Activated naive CD4-positive, alpha-beta T cell (primary cell): ENCODE measurements around the gene ZEB2.

Experiments
- DNase-seq, 4 experiments: peaks; one replicate each; lab custom pipeline; 2025; lab: John Stamatoyannopoulos, UW

Gene ZEB2

GRCh38 chr2:144528108-144528507 is 8.2 kb upstream of the ZEB2 start:
- no peak for DNase-seq

- DNase-seq = no peak
Observed at GRCh38 chr2:144526831-144527230, 6.9 kb upstream of the ZEB2 start.

GRCh38 chr2:144524118-144525009 is 4.4 kb upstream of the ZEB2 start:
- DNase-seq = no peak

- no peak for DNase-seq
Observed at GRCh38 chr2:144523596-144524117, 3.7 kb upstream of the ZEB2 start.

GRCh38 chr2:144522897-144523595 is 3.1 kb upstream of the ZEB2 start:
- DNase-seq = no peak

DNA sequence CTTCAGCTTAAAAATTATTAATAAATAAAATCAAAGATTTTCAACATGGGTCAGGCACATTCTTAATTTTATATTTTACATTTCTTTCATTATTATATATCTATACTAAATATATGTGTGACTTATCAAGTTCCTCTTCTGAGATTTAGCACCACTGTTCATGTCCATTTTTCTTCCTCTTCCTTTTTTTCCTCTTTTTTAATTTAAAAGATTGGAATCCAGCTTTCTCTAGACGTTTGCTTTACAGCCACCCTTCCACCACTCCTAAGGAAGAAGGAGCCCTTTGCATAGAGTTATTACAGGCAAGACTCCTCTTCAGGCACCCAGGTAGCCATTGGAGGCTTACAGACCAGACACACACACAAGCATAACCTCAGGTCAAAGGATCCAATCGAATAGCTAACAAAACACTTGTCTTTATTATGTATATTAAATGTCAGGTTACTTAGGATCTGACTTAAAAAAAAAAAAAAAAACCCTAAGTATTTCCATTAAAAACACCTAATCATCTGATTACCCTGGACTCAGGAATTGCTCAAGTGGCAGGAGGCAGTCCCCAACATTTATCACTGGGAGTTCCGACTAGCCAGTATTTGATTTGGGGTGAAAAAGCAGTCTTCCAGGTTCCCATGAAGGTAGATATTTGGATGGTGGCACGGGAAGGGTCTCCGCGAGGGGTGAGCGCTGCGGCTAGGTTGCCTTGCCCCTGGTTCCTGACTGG is 2.4 kb upstream of the ZEB2 start:
- no peak for DNase-seq

DNA sequence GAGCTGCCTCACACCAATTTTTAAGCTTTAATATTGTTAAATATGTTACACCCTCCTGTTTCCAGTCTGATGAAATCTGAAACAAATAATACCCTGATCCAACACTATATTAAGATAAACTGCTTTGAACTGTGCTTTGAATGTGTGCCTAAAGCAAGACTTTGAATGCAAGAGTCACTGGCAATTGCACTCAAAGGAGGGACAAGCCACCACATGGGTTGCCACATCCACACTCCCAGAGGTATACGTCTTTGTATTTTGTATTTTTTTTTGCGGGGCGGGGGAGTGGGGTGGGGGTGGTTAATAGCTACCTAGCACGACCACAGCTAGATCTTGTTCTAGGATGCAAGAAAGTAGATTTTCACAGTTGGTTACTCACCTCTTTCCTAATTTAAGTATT is 1.8 kb upstream of the ZEB2 start:
- DNase-seq = no peak

DNA sequence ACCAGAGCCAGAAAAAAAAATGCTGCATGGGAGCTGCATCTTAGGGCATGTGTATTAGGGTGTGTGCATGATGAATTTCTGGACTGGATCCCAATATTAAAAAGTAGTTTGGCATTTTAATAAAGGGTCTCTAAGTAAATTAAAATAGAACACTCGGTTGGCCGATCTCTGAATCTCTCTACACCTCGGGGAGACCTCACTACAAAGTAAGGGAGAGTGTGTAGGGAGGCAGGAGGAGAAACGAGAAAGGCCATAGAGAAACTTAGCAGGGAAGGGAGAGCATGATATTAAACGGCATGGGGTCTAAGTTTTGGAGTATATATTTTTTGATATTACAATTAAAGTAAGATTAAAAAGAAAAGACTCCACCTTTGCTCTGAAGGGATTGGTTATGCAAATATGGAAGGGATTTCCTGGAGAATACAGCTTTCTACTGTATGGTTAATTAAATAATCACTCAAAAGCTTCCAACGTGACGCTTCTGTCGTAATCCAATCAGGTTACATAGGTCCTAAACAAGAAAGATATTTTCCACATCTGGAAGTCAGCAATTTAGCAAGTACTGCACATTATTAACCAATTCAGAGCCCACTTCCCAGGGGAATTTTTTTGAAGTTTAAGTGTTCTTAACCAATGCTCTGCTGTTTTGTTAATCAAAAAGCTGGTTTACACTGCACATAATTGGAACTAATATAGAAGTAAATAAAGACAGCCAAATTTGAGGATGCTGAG is 1.0 kb upstream of the ZEB2 start:
- DNase-seq = no peak

GRCh38 chr2:144519597-144519933 is 354 bp downstream of the ZEB2 start:
- no peak for DNase-seq

DNA sequence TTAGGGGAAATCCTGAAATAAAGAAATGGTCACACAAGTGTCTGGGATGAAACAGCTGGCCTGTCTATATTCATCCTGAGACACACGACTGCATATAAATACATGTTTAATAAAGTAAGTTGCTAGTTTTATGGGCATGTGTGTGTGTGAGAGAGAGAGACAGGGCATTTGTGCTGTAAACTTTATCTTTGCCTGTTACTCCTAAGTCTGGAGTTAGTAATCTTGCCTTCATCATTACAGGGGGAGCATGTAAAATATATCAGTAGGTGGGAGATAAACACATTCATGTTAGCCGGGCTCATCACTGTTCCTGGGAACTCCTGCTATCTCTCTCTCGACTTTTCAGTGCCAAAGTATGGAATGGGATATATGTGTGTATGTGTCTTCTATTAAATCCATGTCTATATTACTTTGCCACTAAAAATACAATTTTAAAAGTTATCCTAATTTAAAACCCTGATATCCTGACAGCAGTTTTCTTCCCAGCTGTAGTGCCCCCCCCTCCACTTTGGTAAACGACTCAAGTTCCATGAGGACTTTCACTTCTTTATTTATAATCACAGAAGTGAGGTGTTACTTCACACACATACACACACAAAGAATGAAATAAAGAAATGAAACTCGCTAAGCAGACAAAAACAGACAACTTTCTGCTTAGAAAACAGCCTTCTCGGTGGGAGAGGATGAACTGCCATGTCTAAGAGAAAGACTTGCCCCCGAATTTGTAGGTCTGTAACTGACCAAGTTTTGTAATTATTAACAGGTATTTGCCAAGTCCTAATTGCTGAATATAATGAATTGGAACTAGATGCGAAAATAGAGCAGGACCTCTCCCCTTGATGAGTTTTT is 947 bp downstream of the ZEB2 start:
- no peak for DNase-seq

GRCh38 chr2:144517866-144518747 is 1.8 kb downstream of the ZEB2 start:
- no peak for DNase-seq

GRCh38 chr2:144516981-144517865 is 2.7 kb downstream of the ZEB2 start:
- DNase-seq = no peak

- DNase-seq = no peak
Observed at GRCh38 chr2:144516411-144516980, 3.4 kb downstream of the ZEB2 start.

GRCh38 chr2:144515696-144516410 is 4.1 kb downstream of the ZEB2 start:
- DNase-seq = no peak

GRCh38 chr2:144515099-144515695 is 4.7 kb downstream of the ZEB2 start:
- DNase-seq = no peak

GRCh38 chr2:144514616-144515091 is 5.3 kb downstream of the ZEB2 start:
- no peak for DNase-seq

DNA sequence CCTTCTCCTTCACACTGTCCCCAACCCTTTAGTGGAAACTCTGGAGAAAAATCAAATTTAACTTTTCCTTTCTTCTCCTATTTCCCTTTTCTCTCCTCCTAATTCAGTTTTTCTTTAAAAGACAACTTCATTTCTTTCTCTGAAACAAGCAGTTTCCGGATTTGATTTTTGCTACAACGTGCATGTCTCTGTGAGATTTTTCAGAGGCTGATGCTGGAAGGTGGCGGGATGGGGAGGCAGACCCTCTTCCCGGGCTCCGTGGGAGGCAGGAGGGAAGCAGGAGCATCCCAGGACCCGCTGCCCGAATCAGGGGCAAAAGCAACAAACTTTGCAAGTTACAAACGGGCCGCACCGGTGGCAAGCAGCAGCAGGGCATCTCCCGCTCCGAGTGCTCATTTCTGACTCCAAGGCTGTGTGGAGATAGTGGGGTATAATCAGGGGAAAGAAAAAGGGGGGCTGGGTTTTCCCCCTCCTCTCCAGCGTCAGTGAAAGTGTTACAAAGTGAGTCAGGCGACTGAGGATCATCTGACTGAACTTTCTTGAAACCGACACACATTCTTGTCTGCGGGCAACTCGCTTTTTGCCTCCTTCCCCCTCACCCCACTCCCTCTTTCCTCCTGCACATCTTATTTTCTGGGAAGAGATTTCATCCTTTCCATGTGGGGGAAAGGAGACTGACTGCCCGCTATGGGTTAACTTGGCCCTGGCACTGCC is 6.4 kb downstream of the ZEB2 start:
- no peak for DNase-seq
